ENCODE data around the gene CBR4. TPM values are rescaled to one million over a fixed set of nuclear protein-coding genes. Genes with fewer than 3 reads are reported as not detected.

Gene CBR4
- polyA plus RNA-seq, 2 donors = 6.1 to 7.7 TPM

GRCh38 chr4:169048868-169049414 lies 38.9 kb upstream of the CBR4 start:
- Histone ChIP-seq H3K4me3 (ENCODE audit: low read depth in 1 of 2, low read length in 2 of 2) (no peak overlapping the region), H3K4me1 (ENCODE audit: control insufficient read depth in 2 of 2, insufficient read depth in 2 of 2, low read length in 1 of 2) (peaks cover 0 to 2% of the 10 kb centered on the region in 2 donors), H3K36me3 (ENCODE audit: control insufficient read depth in 2 of 2, insufficient read depth in 2 of 2, low read length in 1 of 2) (no peaks in the 10 kb centered on the region), H3K27me3 (ENCODE audit: control insufficient read depth in 1 of 2, insufficient read depth in 2 of 2, low read length in 2 of 2) (no peaks in the 10 kb centered on the region), H3K27ac (ENCODE audit: low read depth in 2 of 2, low read length in 1 of 2) (no peak overlapping the region), H3K9me3 (ENCODE audit: control insufficient read depth in 2 of 2, insufficient read depth in 1 of 2, low read depth in 1 of 2, low read length in 1 of 2) (no peaks in the 10 kb centered on the region)
- 93 to 94% methylated on average over 9 of the region's 9 CpGs for WGBS, 2 donors

- Histone ChIP-seq H3K9me3 (ENCODE audit: control insufficient read depth in 2 of 2, insufficient read depth in 1 of 2, low read depth in 1 of 2, low read length in 1 of 2) (no peaks in the 10 kb centered on the region), H3K4me3 (ENCODE audit: low read depth in 1 of 2, low read length in 2 of 2) (no peak overlapping the region), H3K27ac (ENCODE audit: low read depth in 2 of 2, low read length in 1 of 2) (no peak overlapping the region), H3K4me1 (ENCODE audit: control insufficient read depth in 2 of 2, insufficient read depth in 2 of 2, low read length in 1 of 2) (peaks cover 0 to 2% of the 10 kb centered on the region in 2 donors), H3K27me3 (ENCODE audit: control insufficient read depth in 1 of 2, insufficient read depth in 2 of 2, low read length in 2 of 2) (no peaks in the 10 kb centered on the region), H3K36me3 (ENCODE audit: control insufficient read depth in 2 of 2, insufficient read depth in 2 of 2, low read length in 1 of 2) (no peaks in the 10 kb centered on the region)
- 78 to 84% methylated on average over 4 of the region's 4 CpGs for WGBS, 2 donors
These were observed 37.9 kb upstream of the CBR4 start for GRCh38 chr4:169047956-169048355.

- Histone ChIP-seq H3K4me1 (ENCODE audit: control insufficient read depth in 2 of 2, insufficient read depth in 2 of 2, low read length in 1 of 2) (peaks cover 0 to 2% of the 10 kb centered on the region in 2 donors), H3K36me3 (ENCODE audit: control insufficient read depth in 2 of 2, insufficient read depth in 2 of 2, low read length in 1 of 2) (no peaks in the 10 kb centered on the region), H3K9me3 (ENCODE audit: control insufficient read depth in 2 of 2, insufficient read depth in 1 of 2, low read depth in 1 of 2, low read length in 1 of 2) (no peaks in the 10 kb centered on the region), H3K27ac (ENCODE audit: low read depth in 2 of 2, low read length in 1 of 2) (no peak overlapping the region), H3K4me3 (ENCODE audit: low read depth in 1 of 2, low read length in 2 of 2) (no peak overlapping the region), H3K27me3 (ENCODE audit: control insufficient read depth in 1 of 2, insufficient read depth in 2 of 2, low read length in 2 of 2) (no peaks in the 10 kb centered on the region)
- WGBS, 2 donors = 80 to 81% methylated on average over 15 of the region's 15 CpGs
These were observed 36.0 kb upstream of the CBR4 start for GRCh38 chr4:169045862-169046584.

- Histone ChIP-seq H3K9me3 (ENCODE audit: control insufficient read depth in 2 of 2, insufficient read depth in 1 of 2, low read depth in 1 of 2, low read length in 1 of 2) (no peaks in the 10 kb centered on the region), H3K4me3 (ENCODE audit: low read depth in 1 of 2, low read length in 2 of 2) (no peak overlapping the region), H3K36me3 (ENCODE audit: control insufficient read depth in 2 of 2, insufficient read depth in 2 of 2, low read length in 1 of 2) (no peaks in the 10 kb centered on the region), H3K27me3 (ENCODE audit: control insufficient read depth in 1 of 2, insufficient read depth in 2 of 2, low read length in 2 of 2) (no peaks in the 10 kb centered on the region), H3K27ac (ENCODE audit: low read depth in 2 of 2, low read length in 1 of 2) (no peak overlapping the region), H3K4me1 (ENCODE audit: control insufficient read depth in 2 of 2, insufficient read depth in 2 of 2, low read length in 1 of 2) (peaks cover 0 to 2% of the 10 kb centered on the region in 2 donors)
- 89 to 93% methylated on average over 5 of the region's 5 CpGs for WGBS, 2 donors
These were observed 34.8 kb upstream of the CBR4 start for GRCh38 chr4:169044714-169045447.

- Histone ChIP-seq H3K27me3 (ENCODE audit: control insufficient read depth in 1 of 2, insufficient read depth in 2 of 2, low read length in 2 of 2) (no peaks in the 10 kb centered on the region), H3K9me3 (ENCODE audit: control insufficient read depth in 2 of 2, insufficient read depth in 1 of 2, low read depth in 1 of 2, low read length in 1 of 2) (no peaks in the 10 kb centered on the region), H3K27ac (ENCODE audit: low read depth in 2 of 2, low read length in 1 of 2) (no peak overlapping the region), H3K4me1 (ENCODE audit: control insufficient read depth in 2 of 2, insufficient read depth in 2 of 2, low read length in 1 of 2) (no peaks in the 10 kb centered on the region), H3K4me3 (ENCODE audit: low read depth in 1 of 2, low read length in 2 of 2) (no peak overlapping the region), H3K36me3 (ENCODE audit: control insufficient read depth in 2 of 2, insufficient read depth in 2 of 2, low read length in 1 of 2) (no peaks in the 10 kb centered on the region)
- WGBS, 2 donors = 94 to 98% methylated on average over 2 of the region's 2 CpGs
These were observed 32.6 kb upstream of the CBR4 start for GRCh38 chr4:169042608-169043007.

GRCh38 chr4:169040559-169041261 lies 30.7 kb upstream of the CBR4 start:
- no peak overlapping the region for H3K4me3 ChIP-seq (ENCODE audit: low read depth in 1 of 2, low read length in 2 of 2)
- H3K4me1 ChIP-seq (ENCODE audit: control insufficient read depth in 2 of 2, insufficient read depth in 2 of 2, low read length in 1 of 2) = no peaks in the 10 kb centered on the region
- no peak overlapping the region for H3K27ac ChIP-seq (ENCODE audit: low read depth in 2 of 2, low read length in 1 of 2)
- no peaks in the 10 kb centered on the region for H3K36me3 ChIP-seq (ENCODE audit: control insufficient read depth in 2 of 2, insufficient read depth in 2 of 2, low read length in 1 of 2)
- H3K9me3 ChIP-seq (ENCODE audit: control insufficient read depth in 2 of 2, insufficient read depth in 1 of 2, low read depth in 1 of 2, low read length in 1 of 2) = no peaks in the 10 kb centered on the region
- WGBS, 2 donors = 85 to 90% methylated on average over 7 of the region's 7 CpGs
- no peaks in the 10 kb centered on the region for H3K27me3 ChIP-seq (ENCODE audit: control insufficient read depth in 1 of 2, insufficient read depth in 2 of 2, low read length in 2 of 2)

- Histone ChIP-seq H3K4me3 (ENCODE audit: low read depth in 1 of 2, low read length in 2 of 2) (no peak overlapping the region), H3K36me3 (ENCODE audit: control insufficient read depth in 2 of 2, insufficient read depth in 2 of 2, low read length in 1 of 2) (no peaks in the 10 kb centered on the region), H3K27me3 (ENCODE audit: control insufficient read depth in 1 of 2, insufficient read depth in 2 of 2, low read length in 2 of 2) (no peaks in the 10 kb centered on the region), H3K9me3 (ENCODE audit: control insufficient read depth in 2 of 2, insufficient read depth in 1 of 2, low read depth in 1 of 2, low read length in 1 of 2) (no peaks in the 10 kb centered on the region), H3K4me1 (ENCODE audit: control insufficient read depth in 2 of 2, insufficient read depth in 2 of 2, low read length in 1 of 2) (no peaks in the 10 kb centered on the region), H3K27ac (ENCODE audit: low read depth in 2 of 2, low read length in 1 of 2) (no peak overlapping the region)
- 79 to 80% methylated on average over 8 of the region's 8 CpGs for WGBS, 2 donors
These were observed 29.3 kb upstream of the CBR4 start for GRCh38 chr4:169039251-169039954.

GRCh38 chr4:169037506-169037905 lies 27.5 kb upstream of the CBR4 start:
- Histone ChIP-seq H3K27ac (ENCODE audit: low read depth in 2 of 2, low read length in 1 of 2) (no peak overlapping the region), H3K4me1 (ENCODE audit: control insufficient read depth in 2 of 2, insufficient read depth in 2 of 2, low read length in 1 of 2) (no peaks in the 10 kb centered on the region), H3K36me3 (ENCODE audit: control insufficient read depth in 2 of 2, insufficient read depth in 2 of 2, low read length in 1 of 2) (no peaks in the 10 kb centered on the region), H3K27me3 (ENCODE audit: control insufficient read depth in 1 of 2, insufficient read depth in 2 of 2, low read length in 2 of 2) (no peaks in the 10 kb centered on the region), H3K4me3 (ENCODE audit: low read depth in 1 of 2, low read length in 2 of 2) (no peak overlapping the region), H3K9me3 (ENCODE audit: control insufficient read depth in 2 of 2, insufficient read depth in 1 of 2, low read depth in 1 of 2, low read length in 1 of 2) (no peaks in the 10 kb centered on the region)
- 77 to 87% methylated on average over 3 of the region's 3 CpGs for WGBS, 2 donors

Measured in esophagus (tissue), 2 donors.